ENCODE results near the gene DNAJB14. TPM values are rescaled to one million over a fixed set of nuclear protein-coding genes. Genes with fewer than 3 reads are reported as not detected.
A peak's percentile ranks its signal among the peaks of the same experiment; 100 is the strongest.

Gene DNAJB14
- total and polyA plus RNA-seq, 8 donors, result 3.4 to 78.0 (median 10.4) TPM

- TF ChIP-seq POLR2AphosphoS5 (IDR thresholded peaks at IDR 0.05) (no peak), POLR2A (IDR thresholded peaks at IDR 0.05) (no peak), EP300 (IDR thresholded peaks at IDR 0.05) (no peak)
- TF ChIP-seq, protein P1, sequence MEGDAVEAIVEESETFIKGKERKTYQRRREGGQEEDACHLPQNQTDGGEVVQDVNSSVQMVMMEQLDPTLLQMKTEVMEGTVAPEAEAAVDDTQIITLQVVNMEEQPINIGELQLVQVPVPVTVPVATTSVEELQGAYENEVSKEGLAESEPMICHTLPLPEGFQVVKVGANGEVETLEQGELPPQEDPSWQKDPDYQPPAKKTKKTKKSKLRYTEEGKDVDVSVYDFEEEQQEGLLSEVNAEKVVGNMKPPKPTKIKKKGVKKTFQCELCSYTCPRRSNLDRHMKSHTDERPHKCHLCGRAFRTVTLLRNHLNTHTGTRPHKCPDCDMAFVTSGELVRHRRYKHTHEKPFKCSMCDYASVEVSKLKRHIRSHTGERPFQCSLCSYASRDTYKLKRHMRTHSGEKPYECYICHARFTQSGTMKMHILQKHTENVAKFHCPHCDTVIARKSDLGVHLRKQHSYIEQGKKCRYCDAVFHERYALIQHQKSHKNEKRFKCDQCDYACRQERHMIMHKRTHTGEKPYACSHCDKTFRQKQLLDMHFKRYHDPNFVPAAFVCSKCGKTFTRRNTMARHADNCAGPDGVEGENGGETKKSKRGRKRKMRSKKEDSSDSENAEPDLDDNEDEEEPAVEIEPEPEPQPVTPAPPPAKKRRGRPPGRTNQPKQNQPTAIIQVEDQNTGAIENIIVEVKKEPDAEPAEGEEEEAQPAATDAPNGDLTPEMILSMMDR (IDR thresholded peaks at IDR 0.05), result no peak
- Histone ChIP-seq H3K4me3 (no peak overlapping the region), H3K27ac (no peak overlapping the region), H3K36me3 (peaks cover 0 to 18% (median 16%) of the 10 kb centered on the region in 4 donors), H3K27me3 (no peaks in the 10 kb centered on the region), H3K4me1 (peaks cover 15 to 70% (median 52%) of the 10 kb centered on the region in 4 donors), H3K9me3 (no peaks in the 10 kb centered on the region)
- 63 to 85% (median 74%) methylated on average over 2 of the region's 2 CpGs for WGBS, 5 donors
- intact Hi-C loops (cut with DNase I; ENCODE audit: low total_unique reads), result loop anchor here (10.0 kb wide), 1 partner anchor 53 kb away; the partner anchor contains the start of gene DNAJB14
- DNase-seq, result no peak
Measured at GRCh38 chr4:99891351-99891750, 55.1 kb downstream of the DNAJB14 start.

DNA sequence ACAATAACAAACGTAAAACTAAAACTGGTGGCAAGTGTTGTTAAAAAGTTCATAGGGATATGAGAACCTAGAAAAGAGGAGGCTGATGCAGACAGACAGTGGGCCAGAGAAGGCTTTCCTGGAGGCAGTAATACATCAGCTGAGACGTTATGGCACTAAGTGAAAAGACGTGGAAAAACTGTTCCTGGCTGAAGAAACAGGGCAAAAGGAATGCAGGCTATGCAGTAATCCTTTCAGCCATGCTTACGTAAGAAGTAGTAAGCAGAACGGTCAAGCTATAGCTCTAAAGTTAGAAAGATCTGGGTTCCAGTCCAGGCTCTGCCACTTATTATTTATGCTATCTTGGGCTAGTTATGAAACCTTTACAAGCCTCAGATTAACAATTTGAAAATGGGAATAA lies 58.6 kb downstream of the DNAJB14 start:
- no peaks in the 10 kb centered on the region for H3K27me3 ChIP-seq
- intact Hi-C loops (cut with DNase I; ENCODE audit: low total_unique reads), result no loop called here
- DNase-seq, result no peak
- peaks cover 0 to 51% (median 40%) of the 10 kb centered on the region in 4 donors for H3K36me3 ChIP-seq
- TF ChIP-seq POLR2AphosphoS5 (IDR thresholded peaks at IDR 0.05) (peak in 1 of 3 donors; percentile 41), EP300 (IDR thresholded peaks at IDR 0.05) (no peak)
- peak overlapping the region in 1 of 5 donors; percentile 52 for H3K27ac ChIP-seq
- no peak overlapping the region for H3K4me3 ChIP-seq
- H3K9me3 ChIP-seq, result no peaks in the 10 kb centered on the region
- 51 to 78% (median 71%) methylated on average over 5 of the region's 5 CpGs for WGBS, 5 donors
- H3K4me1 ChIP-seq, result peaks cover under 1 to 53% (median 33%) of the 10 kb centered on the region in 4 donors

- Histone ChIP-seq H3K27ac (no peak overlapping the region), H3K4me1 (peaks cover 0 to 36% (median 19%) of the 10 kb centered on the region in 4 donors), H3K27me3 (no peaks in the 10 kb centered on the region), H3K36me3 (peaks cover 0 to 63% (median 51%) of the 10 kb centered on the region in 4 donors), H3K4me3 (no peak overlapping the region), H3K9me3 (no peaks in the 10 kb centered on the region)
- no peak for TF ChIP-seq POLR2A (IDR thresholded peaks at IDR 0.05)
- no peak for TF ChIP-seq POLR2AphosphoS5 (IDR thresholded peaks at IDR 0.05)
- TF ChIP-seq, protein P1 (IDR thresholded peaks at IDR 0.05), result no peak
- TF ChIP-seq EP300 (IDR thresholded peaks at IDR 0.05), result no peak
- intact Hi-C loops (cut with DNase I; ENCODE audit: low total_unique reads), result no loop called here
- no peak for DNase-seq
- 74 to 84% (median 78%) methylated on average over 4 of the region's 4 CpGs for WGBS, 5 donors
Measured at GRCh38 chr4:99886146-99886545, 60.3 kb downstream of the DNAJB14 start.

DNA sequence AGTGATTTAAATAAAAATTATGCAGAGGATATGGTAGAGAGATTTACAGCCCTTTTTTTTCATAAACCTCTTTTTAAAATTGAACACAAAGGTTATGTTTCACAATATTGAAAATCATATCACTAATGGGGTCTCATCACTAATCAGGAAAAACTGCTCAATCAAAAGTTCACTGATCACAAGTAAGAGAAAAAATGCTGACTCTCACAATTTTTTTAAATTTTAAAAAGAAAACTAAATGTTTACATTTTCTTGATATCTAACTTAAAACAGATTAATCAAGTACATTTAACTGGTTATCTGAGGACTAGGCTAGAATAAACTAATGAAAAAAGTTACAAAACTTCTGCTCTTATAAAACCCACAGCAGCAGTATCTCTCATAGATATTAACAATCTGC lies 60.7 kb downstream of the DNAJB14 start:
- Histone ChIP-seq H3K27ac (no peak overlapping the region), H3K4me1 (peaks cover 0 to 32% (median 15%) of the 10 kb centered on the region in 4 donors), H3K27me3 (no peaks in the 10 kb centered on the region), H3K4me3 (no peak overlapping the region), H3K36me3 (peaks cover 0 to 68% (median 56%) of the 10 kb centered on the region in 4 donors), H3K9me3 (no peaks in the 10 kb centered on the region)
- no peak for TF ChIP-seq POLR2AphosphoS5 (IDR thresholded peaks at IDR 0.05)
- TF ChIP-seq, protein P1 (IDR thresholded peaks at IDR 0.05), result no peak
- no peak for TF ChIP-seq EP300 (IDR thresholded peaks at IDR 0.05)
- TF ChIP-seq POLR2A (IDR thresholded peaks at IDR 0.05), result no peak
- DNase-seq, result no peak
- intact Hi-C loops (cut with DNase I; ENCODE audit: low total_unique reads), result no loop called here

GRCh38 chr4:99885063-99885664 lies 61.3 kb downstream of the DNAJB14 start:
- no peak overlapping the region for H3K27ac ChIP-seq

More at GRCh38 chr4:99885063-99885664, 61.3 kb downstream of the DNAJB14 start:
- no peaks in the 10 kb centered on the region for H3K9me3 ChIP-seq
- H3K4me1 ChIP-seq, result peaks cover 0 to 27% (median 13%) of the 10 kb centered on the region in 4 donors
- H3K36me3 ChIP-seq, result peaks cover 5 to 73% (median 61%) of the 10 kb centered on the region in 4 donors
- intact Hi-C loops (cut with DNase I; ENCODE audit: low total_unique reads), result no loop called here
- TF ChIP-seq EP300 (IDR thresholded peaks at IDR 0.05), result no peak
- TF ChIP-seq, protein P1 (IDR thresholded peaks at IDR 0.05), result peak in 1 of 7 experiments; percentile 21
- peak in 1 of 2 donors; percentile 63 for DNase-seq
- H3K27me3 ChIP-seq, result no peaks in the 10 kb centered on the region
- no peak overlapping the region for H3K4me3 ChIP-seq
- WGBS, 5 donors, result 58 to 71% (median 66%) methylated on average over 2 of the region's 2 CpGs

Data from stomach (tissue), 9 donors.